OCI-M2 (cell line): ENCODE data around the gene TCL1A.
"Not testable (repeated sequence)": the region's sequence is repeated elsewhere in the genome, so short reads cannot be mapped to it uniquely, and the experiment has no call there.

Experiments
- DNase-seq: peaks from one replicate; lab custom pipeline; 2025; ENCODE audit not compliant: unreplicated experiment; lab: John Stamatoyannopoulos, UW

Gene TCL1A

GRCh38 chr14:95679148-95679815 lies 34.6 kb downstream of the TCL1A start:
- no peak for DNase-seq

- DNase-seq, result no peak
Measured at GRCh38 chr14:95677179-95677835, 36.6 kb downstream of the TCL1A start.

- DNase-seq, result no peak
Measured at GRCh38 chr14:95675486-95675885, 38.4 kb downstream of the TCL1A start.

GRCh38 chr14:95674613-95675012 lies 39.3 kb downstream of the TCL1A start:
- no peak for DNase-seq

GRCh38 chr14:95668235-95668772 lies 45.6 kb downstream of the TCL1A start:
- no peak for DNase-seq

- DNase-seq, result no peak
Measured at GRCh38 chr14:95667249-95667693, 46.7 kb downstream of the TCL1A start.

GRCh38 chr14:95666450-95666849 lies 47.5 kb downstream of the TCL1A start:
- DNase-seq, result no peak

GRCh38 chr14:95665530-95665929 lies 48.4 kb downstream of the TCL1A start:
- DNase-seq, result not testable (repeated sequence)

GRCh38 chr14:95664546-95664945 lies 49.4 kb downstream of the TCL1A start:
- DNase-seq, result no peak

- DNase-seq, result no peak
Measured at GRCh38 chr14:95664066-95664465, 49.9 kb downstream of the TCL1A start.

- no peak for DNase-seq
Measured at GRCh38 chr14:95663226-95663797, 50.6 kb downstream of the TCL1A start.

GRCh38 chr14:95662376-95663186 lies 51.3 kb downstream of the TCL1A start:
- no peak for DNase-seq

- DNase-seq, result no peak
Measured at GRCh38 chr14:95660651-95661515, 53.0 kb downstream of the TCL1A start.

GRCh38 chr14:95659990-95660385 lies 53.9 kb downstream of the TCL1A start:
- no peak for DNase-seq
